OCI-LY1 (cell line): Measurements from ENCODE around the gene NSDHL.

Source experiments
- H2AFZ ChIP-seq: fragments of 200-600 bp; sonication (generic), shearing (Covaris generic); 2 replicates; pipeline ENCODE4 v1.6.0; 2014; ENCODE audit warnings: antibody characterized with exemption, mild to moderate bottlenecking, low read length
- H3F3A ChIP-seq: fragments of 200-600 bp; sonication (generic), shearing (Covaris generic); 2 replicates; pipeline ENCODE4 v1.6.0; 2014; ENCODE audit warnings: mild to moderate bottlenecking, antibody characterized with exemption, low read length, moderate library complexity; ENCODE audit not compliant: insufficient read depth
- H3K27ac ChIP-seq: fragments of 200-600 bp; sonication (generic); 2 replicates; pipeline ENCODE4 v1.5.1; 2014; ENCODE audit warnings: low read length, mixed run types, mild to moderate bottlenecking, low read depth; ENCODE audit not compliant: poor library complexity, severe bottlenecking
- H3K27me3 ChIP-seq: fragments of 200-600 bp; sonication (generic); 2 replicates; pipeline ENCODE4 v1.6.0; 2014; ENCODE audit warnings: antibody characterized with exemption, mild to moderate bottlenecking, low read length, moderate library complexity; ENCODE audit not compliant: insufficient read depth
- H3K36me3 ChIP-seq: fragments of 200-600 bp; sonication (generic); 2 replicates; pipeline ENCODE4 v1.6.1; 2014; ENCODE audit warnings: mild to moderate bottlenecking, antibody characterized with exemption, low read length, moderate library complexity, mixed read lengths; ENCODE audit not compliant: insufficient read depth
- H3K4me1 ChIP-seq: fragments of 200-600 bp; sonication (generic); 2 replicates; pipeline ENCODE4 v1.5.1; 2014; ENCODE audit warnings: mild to moderate bottlenecking, low read length, moderate library complexity; ENCODE audit not compliant: insufficient read depth, severe bottlenecking
- H3K4me2 ChIP-seq: fragments of 200-600 bp; sonication (generic), shearing (Covaris generic); 2 replicates; pipeline ENCODE4 v1.6.1; 2014; ENCODE audit warnings: low read length
- H3K4me3 ChIP-seq: fragments of 200-600 bp; sonication (generic); 2 replicates; pipeline ENCODE4 v1.5.1; 2014; ENCODE audit warnings: low read length, low read depth, mild to moderate bottlenecking, mixed read lengths; ENCODE audit not compliant: poor library complexity, severe bottlenecking
- H3K79me2 ChIP-seq: fragments of 200-600 bp; shearing (Covaris generic); 2 replicates; pipeline ENCODE4 v1.6.1; 2016; ENCODE audit warnings: mixed run types, low read length, mixed read lengths; ENCODE audit not compliant: insufficient read depth
- H3K9ac ChIP-seq: fragments of 200-600 bp; sonication (generic), shearing (Covaris generic); 2 replicates; pipeline ENCODE4 v1.6.1; 2014; ENCODE audit warnings: mild to moderate bottlenecking, low read length, mixed read lengths
- H3K9me2 ChIP-seq: fragments of 200-600 bp; sonication (generic), shearing (Covaris generic); 2 replicates; pipeline ENCODE4 v1.6.1; 2014; ENCODE audit warnings: low read depth, mild to moderate bottlenecking, low read length, mixed read lengths
- H3K9me3 ChIP-seq: fragments of 200-600 bp; shearing (Covaris generic); 2 replicates; pipeline ENCODE4 v1.6.1; 2014; ENCODE audit warnings: low read length, mixed read lengths
- H4K20me1 ChIP-seq: fragments of 200-600 bp; sonication (generic), shearing (Covaris generic); 2 replicates; pipeline ENCODE4 v1.6.0; 2016; ENCODE audit warnings: mild to moderate bottlenecking, low read length; ENCODE audit not compliant: insufficient read depth
- CTCF ChIP-seq: fragments of 200-600 bp; sonication (generic), shearing (Covaris generic); IDR thresholded peaks from 2 replicates; pipeline ENCODE4 v1.5.1; 2017; ENCODE audit warnings: mild to moderate bottlenecking, antibody characterized with exemption, low read length, moderate library complexity, mixed read lengths
- EZH2 ChIP-seq: fragments of 200-600 bp; sonication (generic), shearing (Covaris generic); IDR thresholded peaks from 2 replicates; pipeline ENCODE4 v1.8.0; 2017; ENCODE audit warnings: borderline replicate concordance, mixed run types, mild to moderate bottlenecking, antibody characterized with exemption, low read length, moderate library complexity, mixed read lengths

The NSDHL gene

GRCh38 chrX:152898442-152898841, 67.6 kb downstream of the NSDHL start:
- Histone ChIP-seq H3K9me3 (no peaks in the 10 kb centered on the region), H3K27ac (no peak overlapping the region), H2AFZ (no peak overlapping the region), H3K36me3 (no peaks in the 10 kb centered on the region), H3K9me2 (no peaks in the 10 kb centered on the region), H3K9ac (no peak overlapping the region), H3K4me2 (no peak overlapping the region), H4K20me1 (no peaks in the 10 kb centered on the region), H3K79me2 (no peaks in the 10 kb centered on the region), H3K27me3 (no peaks in the 10 kb centered on the region), H3K4me3 (no peak overlapping the region), H3F3A (no peaks in the 10 kb centered on the region), H3K4me1 (no peaks in the 10 kb centered on the region)
- TF ChIP-seq EZH2 (no peak), CTCF (no peak)

GRCh38 chrX:152899111-152899873, 68.4 kb downstream of the NSDHL start:
- Histone ChIP-seq H3K27me3 (no peaks in the 10 kb centered on the region), H3K9ac (no peak overlapping the region), H3K27ac (no peak overlapping the region), H4K20me1 (no peaks in the 10 kb centered on the region), H3K4me3 (no peak overlapping the region), H3F3A (no peaks in the 10 kb centered on the region), H3K4me2 (no peak overlapping the region), H3K36me3 (no peaks in the 10 kb centered on the region), H2AFZ (no peak overlapping the region), H3K9me3 (no peaks in the 10 kb centered on the region), H3K9me2 (no peaks in the 10 kb centered on the region), H3K4me1 (no peaks in the 10 kb centered on the region), H3K79me2 (no peaks in the 10 kb centered on the region)
- TF ChIP-seq CTCF (no peak), EZH2 (no peak)

- H3K9me2 ChIP-seq: no peaks in the 10 kb centered on the region
- no peaks in the 10 kb centered on the region for H3K4me1 ChIP-seq
- no peaks in the 10 kb centered on the region for H4K20me1 ChIP-seq
- no peaks in the 10 kb centered on the region for H3K36me3 ChIP-seq
- H3K4me3 ChIP-seq: no peak overlapping the region
- no peaks in the 10 kb centered on the region for H3K9me3 ChIP-seq
- H3K9ac ChIP-seq: no peak overlapping the region
- no peaks in the 10 kb centered on the region for H3F3A ChIP-seq
- H2AFZ ChIP-seq: no peak overlapping the region
- H3K4me2 ChIP-seq: no peak overlapping the region
- no peak overlapping the region for H3K27ac ChIP-seq
- no peaks in the 10 kb centered on the region for H3K79me2 ChIP-seq
- TF ChIP-seq CTCF (no peak), EZH2 (no peak)
- H3K27me3 ChIP-seq: no peaks in the 10 kb centered on the region
Measured at GRCh38 chrX:152899874-152900719, 69.2 kb downstream of the NSDHL start.
